Daoy (cell line): ENCODE results near the gene ZAP70. TPM values are rescaled to one million over a fixed set of nuclear protein-coding genes. Genes with fewer than 3 reads are reported as not detected.
"Not testable (repeated sequence)": the region's sequence is repeated elsewhere in the genome, so short reads cannot be mapped to it uniquely, and the experiment has no call there.

Experiments used
- DNase-seq: peaks from one replicate; pipeline ENCODE4 v3.0.0-alpha.2; 2015; ENCODE audit warnings: low read depth
- total RNA-seq: library from RNA; depleted of rRNA; stranded (reverse); fragments of >200 nt; shearing (Covaris generic); gene quantifications from 2 replicates; pipeline ENCODE4 v1.2.3, GENCODE V29; 2014

The ZAP70 gene
- total RNA-seq, 1 experiment from 2014 or later, result 0.46 TPM

- DNase-seq, result no peak
These were observed 14.8 kb upstream of the ZAP70 start for GRCh38 chr2:97698530-97698929.

GRCh38 chr2:97699765-97700444 is 13.5 kb upstream of the ZAP70 start:
- DNase-seq, result peak; percentile 40

- DNase-seq, result no peak
These were observed 12.2 kb upstream of the ZAP70 start for GRCh38 chr2:97701186-97701585.

- no peak for DNase-seq
These were observed 11.4 kb upstream of the ZAP70 start for GRCh38 chr2:97701851-97702465.

- DNase-seq, result no peak
These were observed 10.5 kb upstream of the ZAP70 start for GRCh38 chr2:97702731-97703470.

- DNase-seq, result no peak
These were observed 9.6 kb upstream of the ZAP70 start for GRCh38 chr2:97703741-97704140.

GRCh38 chr2:97704989-97705388 is 8.4 kb upstream of the ZAP70 start:
- DNase-seq, result no peak

- no peak for DNase-seq
These were observed 7.3 kb upstream of the ZAP70 start for GRCh38 chr2:97706112-97706511.

- no peak for DNase-seq
These were observed 6.5 kb upstream of the ZAP70 start for GRCh38 chr2:97706708-97707345.

GRCh38 chr2:97707362-97708047 is 5.9 kb upstream of the ZAP70 start:
- no peak for DNase-seq

GRCh38 chr2:97708048-97708380 is 5.4 kb upstream of the ZAP70 start:
- no peak for DNase-seq

- DNase-seq, result no peak
These were observed 4.8 kb upstream of the ZAP70 start for GRCh38 chr2:97708608-97709007.

GRCh38 chr2:97711394-97711711 is 2.0 kb upstream of the ZAP70 start:
- DNase-seq, result no peak

GRCh38 chr2:97712175-97712574 is 1.2 kb upstream of the ZAP70 start:
- DNase-seq, result not testable (repeated sequence)

- DNase-seq, result no peak
These were observed 582 bp upstream of the ZAP70 start for GRCh38 chr2:97712693-97713295.

- no peak for DNase-seq
These were observed 941 bp downstream of the ZAP70 start for GRCh38 chr2:97714084-97714949.

- DNase-seq, result no peak
These were observed 1.7 kb downstream of the ZAP70 start for GRCh38 chr2:97714950-97715652.

GRCh38 chr2:97715951-97716694 is 2.7 kb downstream of the ZAP70 start:
- no peak for DNase-seq
